ENCODE data around the gene BIK.
A peak's percentile ranks its signal among the peaks of the same experiment; 100 is the strongest.

The BIK gene

DNA sequence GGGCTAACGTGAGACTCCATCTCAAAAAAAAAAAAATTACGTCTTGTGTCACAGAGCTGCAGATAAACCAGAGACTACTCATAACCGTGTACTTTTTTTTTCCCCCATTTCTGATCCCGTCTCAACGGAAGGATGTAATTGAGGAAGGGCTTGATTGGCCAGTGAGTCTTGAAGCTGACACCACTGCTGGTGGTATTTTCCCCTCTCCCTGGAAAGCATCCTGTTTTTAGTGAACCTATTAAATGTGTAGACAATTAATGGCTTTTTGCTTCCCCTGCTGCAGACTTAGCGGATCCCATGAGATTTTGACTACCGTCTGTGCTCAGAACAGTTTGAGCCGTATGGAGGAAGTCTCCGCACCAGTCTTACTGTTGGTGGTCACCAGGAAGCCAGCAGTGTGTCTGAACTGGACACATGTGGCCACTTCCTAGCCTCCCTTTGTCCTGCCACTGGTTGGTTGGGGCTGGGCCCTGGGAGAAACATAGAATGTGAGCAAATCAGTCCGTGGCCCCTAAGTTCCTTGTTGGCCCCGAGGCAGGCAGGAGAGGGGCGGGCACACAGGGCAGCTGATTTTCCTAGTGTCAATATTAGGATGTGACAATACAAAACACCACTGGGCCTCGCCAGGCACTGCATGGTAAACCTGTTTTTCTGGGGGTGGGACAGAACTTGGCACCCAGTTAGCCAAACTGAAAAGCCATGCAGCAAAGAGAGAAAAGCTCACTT is 3.1 kb downstream of the BIK start:
- DNase-seq (ENCODE audit: low read depth) = no peak
- TF ChIP-seq CTCF (IDR thresholded peaks at IDR 0.05; ENCODE audit: insufficient read depth, low read depth, low read length, missing control alignments) = no peak
- H3K4me3 ChIP-seq (ENCODE audit: low read depth, low read length) = no peak overlapping the region

- no peak for TF ChIP-seq CTCF (IDR thresholded peaks at IDR 0.05; ENCODE audit: insufficient read depth, low read depth, low read length, missing control alignments)
- DNase-seq (ENCODE audit: low read depth) = no peak
- no peak overlapping the region for H3K4me3 ChIP-seq (ENCODE audit: low read depth, low read length)
Observed at GRCh38 chr22:43114958-43115357, 4.4 kb downstream of the BIK start.

DNA sequence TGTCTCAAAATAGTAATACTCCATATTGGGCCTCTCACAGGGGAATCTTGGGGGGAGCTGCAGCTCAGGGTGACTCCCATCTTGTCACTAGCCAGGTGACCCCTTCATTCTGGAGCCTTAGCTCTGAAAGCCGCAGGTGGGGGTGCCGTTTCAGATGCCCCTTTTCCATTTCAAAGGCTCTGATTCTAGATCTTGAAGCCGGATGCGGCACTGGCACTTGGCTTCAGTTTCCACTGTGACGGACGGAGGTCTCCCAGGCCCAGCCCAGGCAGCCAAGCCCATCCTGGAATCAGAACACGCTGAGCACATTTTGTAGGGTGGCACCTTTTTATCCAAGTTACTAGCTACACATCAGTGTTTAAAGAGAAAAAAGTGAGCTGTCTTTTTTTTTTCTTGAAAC is 6.4 kb downstream of the BIK start:
- no peak overlapping the region for H3K4me3 ChIP-seq (ENCODE audit: low read depth, low read length)
- TF ChIP-seq CTCF (IDR thresholded peaks at IDR 0.05; ENCODE audit: insufficient read depth, low read depth, low read length, missing control alignments) = no peak
- no peak for DNase-seq (ENCODE audit: low read depth)

GRCh38 chr22:43118024-43118849 is 7.7 kb downstream of the BIK start:
- H3K4me3 ChIP-seq (ENCODE audit: low read depth, low read length) = no peak overlapping the region; the same call in 1 of the 2 replicates
- no peak for DNase-seq (ENCODE audit: low read depth)
- TF ChIP-seq CTCF (IDR thresholded peaks at IDR 0.05; ENCODE audit: insufficient read depth, low read depth, low read length, missing control alignments) = no peak

- TF ChIP-seq CTCF (IDR thresholded peaks at IDR 0.05; ENCODE audit: insufficient read depth, low read depth, low read length, missing control alignments) = no peak
- DNase-seq (ENCODE audit: low read depth) = peak; percentile 85
- peak overlapping the region; percentile 5; the same call in 1 of the 2 replicates for H3K4me3 ChIP-seq (ENCODE audit: low read depth, low read length)
Observed at GRCh38 chr22:43118953-43119458, 8.5 kb downstream of the BIK start.

GRCh38 chr22:43126501-43127165 is 16.1 kb downstream of the BIK start:
- no peak overlapping the region for H3K4me3 ChIP-seq (ENCODE audit: low read depth, low read length)
- TF ChIP-seq CTCF (IDR thresholded peaks at IDR 0.05; ENCODE audit: insufficient read depth, low read depth, low read length, missing control alignments) = no peak
- no peak for DNase-seq (ENCODE audit: low read depth)
